CD4-positive, alpha-beta T cell treated with Interleukin-4 for 4 hours (primary cell): ENCODE measurements around the gene CUX1.

ENCODE experiments used
- DNase-seq: peaks from one replicate; pipeline ENCODE4 v3.0.0-alpha.2; 2020

The CUX1 gene

DNA sequence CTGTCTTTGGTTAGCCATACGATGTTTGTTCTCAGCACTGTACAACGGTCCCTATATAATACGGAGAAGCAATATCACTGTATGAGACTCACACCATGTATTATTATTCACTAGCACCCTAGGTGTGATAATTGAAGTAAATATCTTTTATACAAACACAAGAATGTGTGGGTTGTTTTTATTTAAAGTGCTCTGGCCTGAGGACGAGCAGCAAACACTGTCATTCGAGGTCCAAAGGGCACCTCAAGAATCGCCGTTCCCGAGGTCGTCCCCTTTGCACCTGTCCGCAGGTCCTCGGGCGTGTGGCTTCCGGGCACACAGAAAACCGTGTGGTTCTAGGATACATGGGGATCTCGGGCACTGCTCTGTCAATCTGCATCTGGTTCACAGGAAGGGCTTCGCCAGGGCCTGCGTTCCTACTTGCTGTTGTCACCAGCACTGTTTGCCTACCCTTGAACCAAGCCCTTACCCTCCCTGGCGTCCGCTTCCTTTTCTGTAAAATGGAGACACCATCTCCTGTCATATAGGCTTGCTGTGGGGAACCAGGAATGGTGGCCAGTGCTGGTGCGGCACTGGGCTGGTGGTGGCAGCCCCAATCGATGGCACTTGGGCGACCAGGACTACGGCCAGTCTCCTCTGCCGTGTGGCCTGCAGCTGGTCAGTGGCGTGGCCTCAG lies 440.8 kb downstream of the CUX1 start:
- no peak for DNase-seq

DNA sequence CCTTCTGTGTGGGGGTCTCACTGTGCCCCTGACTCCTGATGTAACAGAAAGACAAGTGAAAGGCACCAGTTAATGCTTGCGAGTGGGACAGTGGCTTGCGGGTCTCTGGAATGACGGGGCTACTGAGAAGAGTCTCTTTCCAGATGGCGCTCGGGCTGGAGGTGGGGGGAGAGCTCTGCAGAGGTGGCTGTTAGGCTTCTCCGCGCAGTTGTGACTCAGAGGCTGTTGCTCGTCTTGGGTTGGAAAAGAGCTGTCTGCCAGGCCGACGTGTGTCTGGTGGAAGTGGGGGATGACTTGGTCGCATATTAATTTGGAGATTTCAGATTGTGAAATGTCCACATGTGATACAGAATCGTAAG lies 441.3 kb downstream of the CUX1 start:
- DNase-seq, result no peak

DNA sequence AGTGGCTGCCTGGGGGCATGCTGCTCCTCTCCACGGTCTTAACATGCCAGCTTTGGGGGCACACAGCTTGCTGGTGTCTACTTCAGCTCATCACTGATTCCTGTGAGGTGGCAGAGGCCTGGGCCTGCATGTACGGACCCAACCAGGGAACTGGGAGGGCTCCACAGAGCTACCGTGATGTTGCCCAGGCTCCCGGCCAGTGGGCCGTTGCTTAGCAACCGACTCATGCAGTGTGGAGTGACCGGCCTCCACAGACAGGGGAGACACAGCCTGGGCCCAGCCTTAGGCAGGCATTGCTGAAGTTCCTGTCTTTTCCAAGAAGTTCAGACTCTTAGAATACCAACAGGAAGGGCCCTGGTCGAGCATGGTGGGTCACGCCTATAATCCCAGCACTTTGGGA lies 443.4 kb downstream of the CUX1 start:
- no peak for DNase-seq

DNA sequence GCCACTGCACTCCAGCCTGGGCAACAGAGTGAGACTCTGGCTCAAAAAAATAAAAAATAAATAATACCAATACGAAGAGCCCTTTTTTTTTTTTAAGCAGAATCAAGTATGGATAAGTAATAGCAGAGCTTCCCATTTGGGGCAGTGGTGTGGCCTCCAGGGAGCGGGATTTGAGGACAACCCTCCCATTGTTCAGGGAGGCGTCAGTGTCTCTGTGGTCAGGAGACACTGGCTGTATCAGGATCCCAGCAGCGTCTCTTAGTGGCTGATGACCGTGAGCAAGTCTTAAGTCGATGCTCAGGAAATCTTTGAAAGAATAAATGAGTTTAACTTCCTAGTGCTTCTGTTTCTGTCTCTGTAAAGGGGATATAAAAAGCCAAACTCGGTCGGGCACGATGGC lies 444.0 kb downstream of the CUX1 start:
- no peak for DNase-seq

DNA sequence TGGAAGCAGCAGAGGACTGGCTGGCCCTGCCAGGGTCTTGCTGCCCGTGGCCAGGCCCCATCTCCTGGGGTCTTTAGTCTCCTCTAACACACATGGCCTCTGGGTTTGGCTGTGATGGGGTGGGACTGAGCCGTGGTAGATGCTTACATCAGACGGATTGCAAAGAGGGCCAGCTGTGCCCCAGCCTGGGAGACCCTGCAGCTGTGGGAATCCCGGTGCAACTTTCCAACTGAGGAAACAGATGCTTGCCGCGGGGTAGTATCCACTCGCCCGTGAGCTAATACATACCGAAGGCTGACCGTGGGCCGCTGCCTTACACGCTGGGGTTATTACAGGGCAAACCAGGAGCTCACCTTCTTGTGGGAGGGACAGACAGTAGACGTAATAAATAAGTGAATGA lies 445.1 kb downstream of the CUX1 start:
- DNase-seq, result no peak

DNA sequence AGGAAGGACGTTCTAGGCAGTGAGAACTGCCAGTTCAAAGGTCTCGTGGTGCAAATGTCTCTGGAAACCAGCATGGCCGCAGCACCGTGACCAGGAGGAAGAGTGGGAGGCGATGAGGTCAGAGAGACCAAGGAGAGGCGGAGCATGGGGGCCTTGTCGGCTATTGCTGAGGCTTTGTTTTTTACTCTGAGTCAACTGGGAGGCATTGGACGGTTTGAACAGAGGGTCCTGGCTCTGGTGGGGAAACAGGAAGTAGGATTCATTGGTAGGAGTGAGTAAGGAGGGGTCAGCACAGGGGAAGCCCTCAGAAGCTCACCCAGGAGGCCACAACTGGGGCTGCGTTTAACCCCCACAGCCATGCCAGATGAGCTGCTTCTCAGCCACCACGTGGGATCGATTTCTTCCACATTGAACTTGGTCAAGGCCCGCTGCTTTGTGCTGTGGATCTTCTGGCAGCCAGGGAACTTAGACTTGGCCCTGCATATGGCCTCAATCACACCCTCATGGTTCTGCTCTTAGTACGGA lies 447.0 kb downstream of the CUX1 start:
- no peak for DNase-seq

DNA sequence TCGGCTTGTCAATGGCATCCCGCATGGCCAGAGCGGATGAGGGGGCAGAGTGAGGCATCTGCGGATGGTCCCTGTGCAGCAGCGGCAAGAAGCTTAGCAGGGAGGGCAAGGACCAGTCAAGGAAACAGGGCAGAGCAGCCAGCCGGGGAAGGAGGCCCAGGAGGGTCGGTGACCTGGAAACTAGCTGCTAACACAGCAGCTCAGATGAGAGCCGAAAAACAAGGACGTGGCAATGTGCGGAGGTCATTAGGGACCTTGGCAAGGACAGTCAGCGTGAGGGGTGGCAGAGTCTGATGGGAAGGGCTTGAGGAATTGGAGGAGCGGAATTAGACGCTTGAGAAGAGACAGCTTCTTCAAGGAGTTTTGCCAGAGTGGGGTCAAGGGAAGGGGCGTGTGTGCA lies 449.1 kb downstream of the CUX1 start:
- no peak for DNase-seq

DNA sequence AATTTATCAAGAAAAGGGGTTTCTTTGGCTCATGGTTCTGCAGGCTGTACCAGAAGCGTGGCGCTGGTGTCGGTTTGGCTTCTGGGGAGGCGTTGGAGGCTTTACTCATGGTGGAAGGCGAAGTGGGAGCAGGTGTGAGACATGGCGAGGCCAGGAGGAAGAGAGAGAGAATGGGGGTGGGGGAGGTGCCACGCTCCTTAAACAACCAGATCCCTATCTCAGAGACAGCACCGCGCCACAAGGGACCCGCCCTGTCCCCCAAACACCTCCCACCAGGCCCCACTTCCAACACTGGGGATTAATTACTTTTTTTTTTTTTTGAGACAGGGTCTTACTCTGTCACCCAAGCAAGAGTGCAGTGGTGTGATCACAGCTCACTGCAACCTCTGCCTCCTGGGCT lies 451.2 kb downstream of the CUX1 start:
- no peak for DNase-seq

DNA sequence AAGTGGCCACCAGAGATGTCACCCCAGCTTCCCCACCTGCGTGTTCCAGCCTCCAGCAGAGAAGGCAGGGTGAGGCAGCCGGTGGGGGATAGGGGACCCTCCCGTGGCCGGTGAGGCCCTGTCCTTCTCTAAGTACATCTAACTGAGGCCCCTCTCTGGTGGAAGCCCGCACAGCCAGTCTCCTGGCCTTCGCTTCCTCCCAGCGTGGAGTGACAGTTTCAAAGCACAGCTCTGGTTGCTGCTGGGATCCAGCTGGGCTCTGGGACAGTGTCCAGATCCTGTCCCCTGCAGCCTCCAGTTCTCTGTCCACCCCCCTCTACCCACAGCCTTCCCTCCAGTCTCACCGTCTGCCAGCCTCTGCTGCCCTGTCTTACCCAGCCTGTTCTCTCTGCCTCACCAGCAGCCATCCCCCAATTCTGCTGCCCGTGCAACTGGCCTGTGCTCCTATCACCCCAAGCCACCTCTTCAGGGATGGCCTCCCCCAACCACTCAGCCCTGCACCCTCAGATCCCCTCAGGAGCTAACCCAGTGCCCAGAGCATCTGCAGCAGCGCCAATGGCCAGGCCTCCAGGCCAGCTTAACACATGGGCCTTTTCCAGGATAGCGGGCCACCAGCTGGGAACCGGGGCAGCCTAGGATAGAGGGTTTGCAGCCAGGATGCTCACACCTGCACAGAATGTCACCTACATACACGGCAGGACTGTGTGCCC lies 452.9 kb downstream of the CUX1 start:
- no peak for DNase-seq

DNA sequence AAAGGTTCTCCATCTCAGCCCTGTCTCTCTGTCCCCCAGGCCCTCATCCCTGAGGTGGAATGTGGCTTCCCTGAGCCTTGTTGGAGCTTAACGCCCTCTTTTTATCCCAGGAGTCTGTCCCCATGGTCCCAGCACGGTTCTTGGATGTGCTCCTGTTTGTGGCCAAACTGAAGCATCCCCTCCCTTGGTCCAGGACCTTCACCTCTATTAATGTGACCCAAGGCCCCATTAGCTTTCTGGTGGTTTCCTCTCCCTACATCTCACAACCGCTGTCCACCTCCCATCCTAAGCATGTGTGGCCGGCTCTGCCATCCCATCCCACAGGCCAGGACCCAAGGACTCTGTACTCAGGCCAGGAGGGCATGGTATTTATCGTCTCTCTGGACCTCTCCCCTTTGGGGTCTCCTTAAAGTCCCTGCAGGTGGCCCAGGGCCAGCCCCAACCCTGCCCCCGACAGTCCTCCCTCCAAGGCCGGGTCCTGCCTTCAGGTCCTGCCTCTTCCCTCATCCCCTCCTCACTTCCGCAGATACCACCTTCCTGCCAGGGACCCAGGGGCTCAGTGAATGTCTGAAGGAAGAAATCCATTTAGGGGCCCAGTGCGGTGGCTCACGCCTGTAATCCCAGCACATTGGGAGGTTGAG lies 453.9 kb downstream of the CUX1 start:
- no peak for DNase-seq

DNA sequence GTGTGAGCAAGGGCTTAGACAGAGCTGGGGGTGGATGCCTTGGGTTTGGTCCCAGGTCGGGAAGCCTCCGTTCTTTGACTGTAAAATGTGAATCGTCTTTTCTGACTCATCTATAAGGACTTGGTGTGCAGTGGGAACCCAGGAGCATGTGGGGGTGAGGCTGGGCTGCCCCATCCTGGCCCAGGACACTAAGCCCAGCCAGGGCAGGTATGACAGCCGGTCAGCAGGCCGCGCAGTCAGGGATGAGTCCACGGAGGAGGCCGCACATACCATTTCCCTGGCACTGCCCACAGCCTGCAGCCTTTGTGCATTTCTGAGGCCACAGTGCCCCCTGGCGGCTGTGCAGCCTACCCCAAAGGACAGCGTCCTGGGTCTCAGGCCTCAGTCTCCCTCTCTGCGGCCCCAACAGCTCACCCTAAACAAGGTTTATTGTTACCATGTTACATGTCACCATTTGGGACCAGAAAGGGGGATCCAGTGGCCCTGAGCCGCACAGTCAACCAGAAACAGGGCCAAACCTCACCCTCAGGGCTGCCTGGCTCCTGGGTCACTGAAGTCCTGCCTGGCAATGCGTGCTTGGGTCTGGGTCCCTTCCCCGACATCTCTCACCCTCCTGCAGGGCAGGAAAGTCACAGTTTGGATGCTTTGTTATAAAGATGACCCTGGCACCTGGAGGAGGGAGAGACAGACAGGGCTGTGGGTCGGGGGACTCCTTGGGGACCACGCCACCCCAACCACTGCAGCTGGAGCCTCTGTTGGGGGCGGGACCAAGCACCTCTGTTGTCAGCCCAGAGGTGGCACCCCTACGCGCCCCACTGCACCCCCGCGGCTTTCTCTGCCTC lies 454.9 kb downstream of the CUX1 start:
- peak; percentile 57 for DNase-seq

DNA sequence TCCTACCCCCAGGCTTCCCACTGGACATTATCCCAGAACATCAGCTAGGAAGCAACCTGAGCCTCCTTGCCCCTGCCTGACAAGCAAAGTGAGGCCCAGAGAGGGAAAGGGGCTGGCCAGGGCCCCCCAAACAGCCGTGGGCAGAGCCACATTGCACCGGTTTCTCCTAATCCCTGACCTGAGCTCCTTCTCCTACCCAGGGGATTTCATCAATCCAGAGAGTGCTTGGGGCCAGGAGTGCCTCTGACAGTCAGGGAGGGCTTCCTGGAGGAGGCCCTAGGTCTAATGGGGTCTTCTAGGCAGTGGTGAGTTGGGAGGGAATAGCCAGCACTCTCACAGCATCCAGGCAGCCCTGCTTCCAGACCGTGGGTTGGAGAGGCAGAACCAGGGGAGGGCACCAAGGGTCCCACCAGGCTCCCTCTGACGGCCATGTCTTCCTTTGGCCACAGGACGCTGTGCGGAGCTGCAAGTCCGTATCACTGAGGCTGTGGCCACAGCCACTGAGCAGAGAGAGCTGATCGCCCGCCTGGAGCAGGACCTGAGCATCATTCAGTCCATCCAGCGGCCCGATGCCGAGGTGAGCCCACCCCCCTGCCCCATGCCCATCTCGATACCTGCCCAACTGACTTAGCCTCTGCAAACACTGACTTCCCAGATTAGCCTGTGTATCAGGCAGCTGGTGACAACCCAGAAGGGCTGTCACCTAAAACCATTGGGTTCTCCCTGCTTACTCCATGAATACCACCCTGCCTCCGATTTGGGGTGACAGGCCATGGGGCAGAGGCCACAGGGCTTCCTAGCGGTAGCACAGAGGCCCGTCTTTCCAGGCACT lies 455.7 kb downstream of the CUX1 start:
- DNase-seq, result no peak

DNA sequence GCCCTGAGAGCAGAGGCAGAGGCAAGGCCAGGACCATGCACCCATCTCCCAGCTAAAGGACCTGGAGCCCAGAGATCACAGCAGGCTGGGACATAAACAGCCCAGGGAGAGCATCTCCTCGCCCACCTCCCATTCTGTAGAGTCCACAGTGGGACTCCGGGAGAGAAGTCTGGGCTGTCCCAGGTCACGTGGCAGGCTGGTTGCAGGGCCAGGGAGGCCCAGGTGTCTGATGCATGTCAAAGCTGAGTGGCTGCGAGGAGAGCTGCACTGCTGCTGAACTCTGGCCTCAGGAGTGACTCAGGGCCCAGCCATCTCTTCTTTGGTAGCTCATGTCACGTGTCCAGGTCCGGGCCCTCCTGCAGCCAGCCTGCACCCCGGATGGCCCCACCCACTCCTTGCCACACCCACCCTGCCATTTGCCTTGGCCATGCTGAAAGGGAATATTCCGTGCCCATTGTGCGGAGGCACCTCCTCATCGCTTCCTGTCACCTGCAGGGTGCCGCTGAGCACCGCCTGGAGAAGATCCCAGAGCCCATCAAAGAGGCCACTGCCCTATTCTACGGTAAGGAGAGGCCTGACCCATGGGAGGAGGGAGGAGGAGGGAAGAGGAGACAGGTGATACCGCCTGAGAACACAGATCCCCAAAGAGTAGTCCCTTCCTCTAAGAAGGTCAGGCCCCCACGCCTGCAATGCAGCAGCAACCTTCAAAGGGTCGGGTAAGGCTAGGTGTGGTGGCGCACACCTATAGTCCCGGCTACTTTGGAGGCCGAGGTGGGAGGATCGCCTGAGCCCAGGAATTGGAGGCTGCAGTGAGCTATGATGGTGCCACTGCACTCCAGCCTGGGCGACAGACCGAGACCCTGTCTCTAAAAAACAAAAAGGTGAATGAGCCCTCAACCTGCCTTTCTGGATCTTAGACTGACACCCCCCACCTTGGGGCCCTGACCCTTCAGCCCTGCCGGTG lies 456.6 kb downstream of the CUX1 start:
- no peak for DNase-seq

DNA sequence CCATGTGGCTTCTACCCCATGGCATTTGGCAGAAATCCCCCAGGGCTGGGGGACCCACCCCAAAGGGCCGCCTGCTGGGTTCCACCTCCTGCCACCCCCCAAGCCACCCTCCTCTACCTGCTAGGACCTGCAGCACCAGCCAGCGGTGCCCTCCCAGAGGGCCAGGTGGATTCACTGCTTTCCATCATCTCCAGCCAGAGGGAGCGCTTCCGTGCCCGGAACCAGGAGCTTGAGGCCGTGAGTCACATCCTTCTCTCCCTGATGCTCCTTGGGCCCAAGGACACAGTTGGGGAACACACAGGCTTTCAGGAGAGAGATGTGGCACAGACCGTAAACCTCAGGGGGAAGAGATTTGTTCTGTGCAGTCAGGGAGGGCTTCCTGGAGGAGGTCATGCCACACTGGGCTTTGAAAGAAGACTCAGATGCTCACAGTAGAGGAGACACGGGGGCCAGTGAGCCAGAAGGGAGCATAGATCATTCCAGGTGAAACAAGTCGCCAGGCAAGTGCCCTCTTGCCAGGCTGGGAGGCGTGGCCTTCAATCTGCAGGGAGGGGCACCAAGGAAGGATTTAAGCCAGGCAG lies 457.8 kb downstream of the CUX1 start:
- DNase-seq, result no peak

DNA sequence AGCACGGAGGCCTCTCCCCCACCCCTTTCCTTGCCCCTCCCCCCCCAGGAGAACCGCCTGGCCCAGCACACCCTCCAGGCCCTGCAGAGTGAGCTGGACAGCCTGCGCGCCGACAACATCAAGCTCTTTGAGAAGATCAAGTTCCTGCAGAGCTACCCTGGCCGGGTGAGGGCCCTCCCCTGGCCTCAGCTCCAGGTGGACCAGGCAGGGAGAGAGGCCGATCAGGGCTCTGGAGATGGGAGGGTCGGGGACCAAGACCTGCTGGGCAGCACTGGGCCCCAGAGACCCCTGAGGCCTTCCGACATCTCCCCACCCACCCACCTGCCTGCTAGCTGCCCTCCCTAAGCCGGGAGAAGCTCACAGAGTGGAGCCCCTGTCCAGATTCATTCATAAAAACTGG lies 460.5 kb downstream of the CUX1 start:
- no peak for DNase-seq

DNA sequence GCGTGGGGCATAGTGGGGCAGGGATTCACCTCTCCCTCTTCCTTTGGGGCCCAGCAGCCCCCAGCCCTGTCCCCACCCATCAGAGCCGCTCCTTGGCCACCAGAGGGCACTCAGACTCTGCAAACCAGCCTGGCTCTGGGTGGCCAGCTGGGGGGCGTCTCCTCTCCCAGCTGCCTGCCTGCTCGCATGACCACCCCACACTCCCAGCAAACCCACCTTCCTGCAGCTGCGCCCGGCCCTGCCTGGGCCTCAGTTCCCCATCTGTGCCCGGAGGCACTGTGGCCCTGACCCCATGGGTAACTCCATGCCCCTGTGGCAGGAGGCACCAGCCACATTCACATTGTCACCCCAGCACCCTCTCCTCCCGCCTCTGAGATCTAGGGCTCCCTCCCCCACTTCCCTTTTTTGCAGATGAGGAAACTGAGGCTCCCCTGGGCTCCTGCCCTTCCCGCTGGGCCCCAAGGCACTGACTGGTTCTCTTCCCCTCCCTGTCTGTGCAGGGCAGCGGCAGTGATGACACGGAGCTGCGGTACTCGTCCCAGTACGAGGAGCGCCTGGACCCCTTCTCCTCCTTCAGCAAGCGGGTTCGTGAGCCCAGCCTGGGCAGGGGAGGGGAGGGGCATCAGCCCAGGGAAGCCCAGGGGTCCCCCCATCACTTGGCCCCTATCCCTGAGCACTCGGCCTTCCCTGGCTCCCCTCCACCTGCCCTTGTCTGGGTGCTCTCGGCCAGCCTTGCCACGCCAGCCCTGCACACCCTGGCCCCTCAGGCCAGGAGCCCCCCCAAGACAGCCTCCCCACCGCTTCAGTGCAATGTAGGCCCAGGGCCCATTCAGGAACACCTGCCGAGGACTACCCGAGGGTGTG lies 462.3 kb downstream of the CUX1 start:
- DNase-seq, result peak; percentile 48

DNA sequence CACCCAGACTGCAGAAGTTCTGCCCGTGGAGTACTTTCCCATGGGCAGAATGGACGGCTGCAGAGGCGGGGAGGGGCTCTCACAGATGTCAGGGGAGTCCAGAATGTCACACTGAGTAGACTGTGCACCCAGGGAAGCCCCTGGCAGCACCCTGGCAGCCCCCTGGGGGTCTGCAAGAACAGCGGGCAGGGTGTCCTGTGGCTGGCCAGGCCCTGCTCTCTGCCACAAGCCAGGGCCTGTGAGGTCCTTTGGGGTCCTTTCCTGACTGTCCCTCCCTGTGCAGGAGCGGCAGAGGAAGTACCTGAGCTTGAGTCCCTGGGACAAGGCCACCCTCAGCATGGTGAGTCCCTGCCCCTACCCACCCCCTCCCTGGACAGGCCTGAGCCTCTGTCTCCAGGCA lies 463.1 kb downstream of the CUX1 start:
- no peak for DNase-seq

DNA sequence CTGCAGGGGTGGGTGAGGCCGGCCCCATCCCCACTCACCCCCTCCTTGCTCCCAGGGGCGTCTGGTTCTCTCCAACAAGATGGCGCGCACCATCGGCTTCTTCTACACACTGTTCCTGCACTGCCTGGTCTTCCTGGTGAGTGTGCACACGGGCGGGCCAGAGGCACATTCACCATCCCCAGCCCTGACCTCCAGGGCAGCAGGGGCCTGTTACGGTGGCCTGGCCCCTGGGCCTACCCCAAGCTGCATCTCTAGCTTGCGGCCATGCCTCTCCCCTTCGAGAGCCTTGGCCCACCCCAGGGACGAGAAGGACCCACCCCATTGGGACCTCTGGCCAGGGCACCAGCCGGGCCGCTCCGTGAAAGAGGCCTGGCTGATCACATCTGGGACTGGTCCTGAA lies 464.4 kb downstream of the CUX1 start:
- DNase-seq, result no peak

DNA sequence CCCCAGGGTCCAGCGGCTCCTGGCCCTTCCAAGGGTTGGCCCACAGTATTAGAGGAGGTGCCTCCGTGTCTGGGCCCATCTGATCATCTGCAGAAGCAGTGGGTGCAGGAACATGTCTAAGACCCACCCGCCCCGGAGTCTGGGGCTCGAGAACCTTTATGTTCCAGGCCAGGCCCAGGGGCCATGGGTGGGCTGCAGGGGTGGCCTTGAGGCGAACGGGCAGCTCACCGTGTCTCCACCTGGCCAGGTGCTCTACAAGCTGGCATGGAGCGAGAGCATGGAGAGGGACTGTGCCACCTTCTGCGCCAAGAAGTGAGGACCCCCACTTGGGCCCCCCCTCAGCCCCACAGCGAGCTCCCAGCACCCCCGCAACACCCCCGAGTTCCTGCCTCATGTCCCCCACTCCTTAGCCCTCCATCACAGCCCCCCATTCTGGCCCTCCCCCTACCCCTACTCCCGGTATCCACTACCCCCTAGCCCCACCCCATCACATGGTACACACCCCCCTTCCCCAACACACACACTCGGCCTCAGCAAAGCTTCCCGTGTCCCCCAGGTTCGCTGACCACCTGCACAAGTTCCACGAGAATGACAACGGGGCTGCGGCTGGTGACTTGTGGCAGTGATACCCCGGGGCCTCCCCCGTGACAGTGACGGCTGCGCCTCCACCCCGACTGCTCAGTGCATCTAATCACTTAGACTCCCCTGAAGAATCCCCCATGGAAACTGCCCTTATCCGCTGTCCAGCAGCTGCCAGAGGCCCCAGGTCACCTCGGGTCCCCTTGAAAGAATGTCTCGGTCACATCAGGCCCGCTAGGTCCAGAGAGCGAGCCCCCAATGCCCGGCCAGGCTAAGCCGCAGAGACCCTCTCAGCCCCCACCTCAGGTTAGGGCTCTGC lies 465.3 kb downstream of the CUX1 start:
- no peak for DNase-seq
